Coronary artery (tissue), 2 donors: ENCODE measurements around the gene FREM3.

Experiments
- DNase-seq: peaks from one replicate; pipeline ENCODE4 v3.0.0-alpha.2; 2017; ENCODE audit warnings: low spot score
- H3K27ac ChIP-seq, 2 donors: fragments of 200-600 bp; sonication (generic); one replicate each; pipeline ENCODE4 v1.5.1; 2016 to 2019
- H3K4me3 ChIP-seq: fragments of 200-600 bp; sonication (generic); 2 replicates; pipeline ENCODE4 v1.5.1; 2016; ENCODE audit warnings: mild to moderate bottlenecking, moderate library complexity
- CTCF ChIP-seq: fragments of 200-600 bp; sonication (generic); IDR thresholded peaks from one replicate; pipeline ENCODE4 v1.5.1; 2019; ENCODE audit warnings: antibody characterized with exemption

Gene FREM3

GRCh38 chr4:143668930-143669552 lies 31.4 kb downstream of the FREM3 start:
- no peak for TF ChIP-seq CTCF
- DNase-seq = no peak
- H3K27ac ChIP-seq = no peak overlapping the region
- no peak overlapping the region for H3K4me3 ChIP-seq

GRCh38 chr4:143667461-143667860 lies 33.0 kb downstream of the FREM3 start:
- no peak for DNase-seq
- Histone ChIP-seq H3K4me3 (no peak overlapping the region), H3K27ac (no peak overlapping the region)
- TF ChIP-seq CTCF = no peak

GRCh38 chr4:143658336-143658735 lies 42.1 kb downstream of the FREM3 start:
- no peak for DNase-seq
- no peak overlapping the region for H3K4me3 ChIP-seq
- no peak overlapping the region for H3K27ac ChIP-seq
- no peak for TF ChIP-seq CTCF

- no peak overlapping the region for H3K27ac ChIP-seq
- DNase-seq = no peak
- no peak for TF ChIP-seq CTCF
- H3K4me3 ChIP-seq = no peak overlapping the region
Observed at GRCh38 chr4:143654571-143654970, 45.9 kb downstream of the FREM3 start.

GRCh38 chr4:143653031-143653430 lies 47.4 kb downstream of the FREM3 start:
- DNase-seq = no peak
- no peak overlapping the region for H3K27ac ChIP-seq
- no peak overlapping the region for H3K4me3 ChIP-seq
- TF ChIP-seq CTCF = no peak

- H3K4me3 ChIP-seq = no peak overlapping the region
- H3K27ac ChIP-seq = no peak overlapping the region
- no peak for TF ChIP-seq CTCF
- DNase-seq = no peak
Observed at GRCh38 chr4:143643399-143643798, 57.1 kb downstream of the FREM3 start.

- no peak for DNase-seq
- Histone ChIP-seq H3K27ac (no peak overlapping the region), H3K4me3 (no peak overlapping the region)
- no peak for TF ChIP-seq CTCF
Observed at GRCh38 chr4:143642611-143643010, 57.9 kb downstream of the FREM3 start.
